ENCODE data around the gene SLC12A6. TPM values are rescaled to one million over a fixed set of nuclear protein-coding genes. Genes with fewer than 3 reads are reported as not detected.
"Not testable (repeated sequence)": the region's sequence is repeated elsewhere in the genome, so short reads cannot be mapped to it uniquely, and the experiment has no call there.

SLC12A6 gene
- total RNA-seq (2021; ENCODE audit: unreplicated experiment) (15.1 TPM), Bru-seq, nascent RNA (percentile 58 among the genes with signal in this experiment), BruChase-seq, experiment 1, labeled RNA remaining after a 6-hour chase (percentile 69 among the genes with signal in this experiment), BruChase-seq, experiment 2, labeled RNA remaining after a 2-hour chase (percentile 58 among the genes with signal in this experiment)
- 10.0 and 11.5 TPM in 2 replicates for polyA plus RNA-seq (2012)
- long read RNA-seq, full-length matches to known transcripts: 5 of 7 reads
- long read RNA-seq, partial matches to known transcripts: 0 of 7 reads
- long read RNA-seq, other reads (novel, unspliced or antisense): 2 of 7 reads

DNA sequence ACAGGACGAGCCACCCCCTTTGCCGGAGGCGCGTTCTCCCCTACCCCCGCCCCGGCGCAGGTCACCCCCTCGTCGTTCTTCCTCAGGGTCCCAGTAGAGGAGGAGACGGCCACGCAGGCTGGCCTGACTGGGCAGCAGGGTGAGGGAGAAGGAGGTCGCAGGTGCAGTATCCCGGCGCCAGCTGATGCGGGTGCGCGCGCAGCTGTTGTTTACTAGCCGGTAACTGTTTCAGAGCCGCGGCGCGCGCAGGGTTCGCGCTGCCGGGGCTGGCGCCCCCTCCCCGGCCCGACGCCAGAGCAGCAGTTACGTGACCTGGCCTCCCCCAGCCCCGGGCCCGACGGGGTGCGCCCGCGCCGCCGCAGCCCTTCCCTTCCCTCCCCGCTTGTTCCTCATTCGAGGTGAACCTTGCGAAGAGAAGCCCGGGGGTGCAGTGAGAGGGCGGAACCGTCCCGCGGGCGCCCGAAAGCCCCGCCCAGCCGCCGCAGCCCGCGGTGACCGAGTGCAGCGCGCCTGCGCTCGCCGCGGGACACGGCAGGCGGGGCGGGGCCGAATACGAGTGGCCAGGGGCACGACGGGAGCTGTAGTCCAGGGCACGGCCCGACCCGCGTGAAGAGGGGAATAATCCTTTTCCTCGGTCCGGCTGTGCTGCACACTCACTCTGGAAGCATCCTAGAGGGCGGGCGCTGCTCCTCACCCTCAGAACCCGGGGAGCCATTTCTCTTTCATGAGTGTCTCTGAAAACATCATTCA, at the start of gene SLC12A6:
Gene SLC12A6, minus strand, starts transcription at position 225 of the 750 bp plus-strand sequence. CDS start 1,101 bp downstream, outside the sequence.
- BruUV-seq (replicated peaks): no TSS peak
- H3K9ac ChIP-seq (ENCODE audit: low read length): peak within 1 kb of the TSS; percentile 63
- peak; percentile 65 for DNase-seq (ENCODE audit: low read depth, low spot score)
- no peaks in the 10 kb centered on the region for H3K27me3 ChIP-seq (ENCODE audit: insufficient read depth, low read length)
- H3K4me3 ChIP-seq (replicated peaks in 1 of 2; ENCODE audit: low read depth in 1 of 2, low read length in 2 of 2): peak within 1 kb of the TSS; percentile 55 to 68
- no peaks in the 10 kb centered on the region for H3K9me2 ChIP-seq (ENCODE audit: insufficient read depth)
- POLR2A ChIA-PET: interaction anchor here (1.0 to 1.9 kb wide), 9 partner anchors 8 to 129 kb away, joined by 3 to 9 read pairs (median 4); no protein-coding TSS in a partner anchor
- H3K4me2 ChIP-seq (ENCODE audit: low read length): peak within 1 kb of the TSS; percentile 91
- H3K36me3 ChIP-seq (ENCODE audit: control insufficient read depth in 1 of 2, insufficient read depth in 2 of 2, low read length in 2 of 2): peaks cover 20 to 32% of the 10 kb centered on the region in 2 experiments
- CTCF ChIA-PET: interaction anchor here (1.0 kb wide), 2 partner anchors 128 to 250 kb away, joined by 3 to 4 read pairs; partner anchors contain the start of gene KATNBL1
- no peaks in the 10 kb centered on the region for H3K9me3 ChIP-seq (ENCODE audit: control insufficient read depth in 1 of 2, insufficient read depth in 1 of 2, low read depth in 1 of 2, low read length in 2 of 2)
- intact Hi-C loops (cut with micrococcal nuclease): loop anchor here (5.0 kb wide), 1 partner anchor 100 kb away; no protein-coding TSS in a partner anchor
- no peak within 1 kb of the TSS for H2AFZ ChIP-seq (ENCODE audit: low read depth, low read length, poor library complexity, severe bottlenecking)
- peak within 1 kb of the TSS; percentile 68 for H3K27ac ChIP-seq (ENCODE audit: low read depth, low read length)
- peak; percentile 96 for ATAC-seq
- RAD21 ChIA-PET (ENCODE audit: low non-redundant PET in 1 of 2, low total read pairs in 2 of 2, uncharacterized antibody in 2 of 2, unreplicated experiment in 2 of 2): interaction anchor here in 1 of 2 experiments (0.7 kb wide), 1 partner anchor 24 kb away, joined by 8 read pairs; no protein-coding TSS in a partner anchor
- peaks cover 39% of the 10 kb centered on the region for H3K79me2 ChIP-seq (ENCODE audit: insufficient read depth, low read length)
- TF ChIP-seq MAX (IDR thresholded peaks at IDR 0.05) (0 out of 2 replicates have a peak, but pooled peaks have one; percentile 29), CBX3 (IDR thresholded peaks at IDR 0.05; ENCODE audit: low read depth) (no peak), SP1 (IDR thresholded peaks at IDR 0.05; ENCODE audit: low read depth) (no peak), ELF1 (IDR thresholded peaks at IDR 0.05; ENCODE audit: borderline replicate concordance, low read depth) (no peak), JUND (IDR thresholded peaks at IDR 0.05) (0 out of 2 replicates have a peak, but pooled peaks have one; percentile 12), POLR2AphosphoS5 (IDR thresholded peaks at IDR 0.05; ENCODE audit: low read depth, low read length) (peak; percentile 63), RAD21 (IDR thresholded peaks at IDR 0.05; ENCODE audit: low read depth) (no peak)
- TF ChIP-seq, protein P1, sequence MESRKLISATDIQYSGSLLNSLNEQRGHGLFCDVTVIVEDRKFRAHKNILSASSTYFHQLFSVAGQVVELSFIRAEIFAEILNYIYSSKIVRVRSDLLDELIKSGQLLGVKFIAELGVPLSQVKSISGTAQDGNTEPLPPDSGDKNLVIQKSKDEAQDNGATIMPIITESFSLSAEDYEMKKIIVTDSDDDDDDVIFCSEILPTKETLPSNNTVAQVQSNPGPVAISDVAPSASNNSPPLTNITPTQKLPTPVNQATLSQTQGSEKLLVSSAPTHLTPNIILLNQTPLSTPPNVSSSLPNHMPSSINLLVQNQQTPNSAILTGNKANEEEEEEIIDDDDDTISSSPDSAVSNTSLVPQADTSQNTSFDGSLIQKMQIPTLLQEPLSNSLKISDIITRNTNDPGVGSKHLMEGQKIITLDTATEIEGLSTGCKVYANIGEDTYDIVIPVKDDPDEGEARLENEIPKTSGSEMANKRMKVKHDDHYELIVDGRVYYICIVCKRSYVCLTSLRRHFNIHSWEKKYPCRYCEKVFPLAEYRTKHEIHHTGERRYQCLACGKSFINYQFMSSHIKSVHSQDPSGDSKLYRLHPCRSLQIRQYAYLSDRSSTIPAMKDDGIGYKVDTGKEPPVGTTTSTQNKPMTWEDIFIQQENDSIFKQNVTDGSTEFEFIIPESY (IDR thresholded peaks at IDR 0.05; ENCODE audit: extremely low read depth, insufficient replicate concordance, low read length): no peak
- peaks cover 10 to 29% of the 10 kb centered on the region in 2 experiments; a peak in 3 of 4 replicates for H3K4me1 ChIP-seq (ENCODE audit: control insufficient read depth in 1 of 2, insufficient read depth in 2 of 2, low read length in 2 of 2)
- H4K20me1 ChIP-seq (ENCODE audit: insufficient read depth): no peaks in the 10 kb centered on the region

GRCh38 chr15:34381829-34382521, 44.4 kb upstream of the SLC12A6 start:
- H3K36me3 ChIP-seq (ENCODE audit: control insufficient read depth in 1 of 2, insufficient read depth in 2 of 2, low read length in 2 of 2); RAD21 ChIA-PET (ENCODE audit: low non-redundant PET in 1 of 2, low total read pairs in 2 of 2, uncharacterized antibody in 2 of 2, unreplicated experiment in 2 of 2); intact Hi-C loops (cut with micrococcal nuclease); H3K9me3 ChIP-seq (ENCODE audit: control insufficient read depth in 1 of 2, insufficient read depth in 1 of 2, low read depth in 1 of 2, low read length in 2 of 2); H3K27me3 ChIP-seq (ENCODE audit: insufficient read depth, low read length); H3K4me2 ChIP-seq (ENCODE audit: low read length); H3K79me2 ChIP-seq (ENCODE audit: insufficient read depth, low read length); ATAC-seq; BruUV-seq (replicated peaks); H3K9ac ChIP-seq (ENCODE audit: low read length); POLR2A ChIA-PET; H3K27ac ChIP-seq (ENCODE audit: low read depth, low read length); H3K4me1 ChIP-seq (ENCODE audit: control insufficient read depth in 1 of 2, insufficient read depth in 2 of 2, low read length in 2 of 2); H3K9me2 ChIP-seq (ENCODE audit: insufficient read depth); CTCF ChIA-PET; DNase-seq (ENCODE audit: low read depth, low spot score); H3K4me3 ChIP-seq (replicated peaks in 1 of 2; ENCODE audit: low read depth in 1 of 2, low read length in 2 of 2); H4K20me1 ChIP-seq (ENCODE audit: insufficient read depth); H2AFZ ChIP-seq (ENCODE audit: low read depth, low read length, poor library complexity, severe bottlenecking): not testable (repeated sequence)
